ENCODE data around the gene COL5A1.

The COL5A1 gene

DNA sequence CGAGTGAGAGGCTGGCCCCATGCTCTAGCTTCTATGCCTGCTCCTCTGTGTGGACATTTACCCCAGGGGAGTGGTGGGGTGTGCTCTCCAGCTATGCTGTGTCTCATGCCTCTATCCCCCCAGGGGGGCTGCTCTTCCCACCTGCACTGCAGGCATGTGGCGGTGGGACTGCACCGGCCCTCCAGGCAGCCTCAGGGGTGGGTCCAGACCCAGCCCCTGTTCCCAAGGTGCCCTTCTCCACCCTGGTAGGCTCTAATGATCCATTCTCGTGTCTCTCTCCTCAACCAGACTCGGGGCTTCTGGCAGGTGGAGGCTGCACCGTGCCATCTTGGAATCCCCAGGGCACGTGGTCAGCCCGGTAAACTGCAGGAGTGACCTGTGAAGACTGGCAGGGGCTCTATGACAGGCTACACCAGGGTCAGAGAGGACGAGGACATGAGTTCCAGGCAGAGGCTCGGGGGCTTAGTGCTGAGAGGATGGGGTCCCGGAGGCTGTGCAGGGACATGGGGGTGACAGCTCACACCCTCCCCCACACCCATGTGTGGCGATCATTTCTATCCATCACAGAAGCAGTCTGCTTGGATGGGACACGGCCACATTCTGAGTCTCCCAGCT lies 22.7 kb upstream of the COL5A1 start:
- TF ChIP-seq, protein P1, sequence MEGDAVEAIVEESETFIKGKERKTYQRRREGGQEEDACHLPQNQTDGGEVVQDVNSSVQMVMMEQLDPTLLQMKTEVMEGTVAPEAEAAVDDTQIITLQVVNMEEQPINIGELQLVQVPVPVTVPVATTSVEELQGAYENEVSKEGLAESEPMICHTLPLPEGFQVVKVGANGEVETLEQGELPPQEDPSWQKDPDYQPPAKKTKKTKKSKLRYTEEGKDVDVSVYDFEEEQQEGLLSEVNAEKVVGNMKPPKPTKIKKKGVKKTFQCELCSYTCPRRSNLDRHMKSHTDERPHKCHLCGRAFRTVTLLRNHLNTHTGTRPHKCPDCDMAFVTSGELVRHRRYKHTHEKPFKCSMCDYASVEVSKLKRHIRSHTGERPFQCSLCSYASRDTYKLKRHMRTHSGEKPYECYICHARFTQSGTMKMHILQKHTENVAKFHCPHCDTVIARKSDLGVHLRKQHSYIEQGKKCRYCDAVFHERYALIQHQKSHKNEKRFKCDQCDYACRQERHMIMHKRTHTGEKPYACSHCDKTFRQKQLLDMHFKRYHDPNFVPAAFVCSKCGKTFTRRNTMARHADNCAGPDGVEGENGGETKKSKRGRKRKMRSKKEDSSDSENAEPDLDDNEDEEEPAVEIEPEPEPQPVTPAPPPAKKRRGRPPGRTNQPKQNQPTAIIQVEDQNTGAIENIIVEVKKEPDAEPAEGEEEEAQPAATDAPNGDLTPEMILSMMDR (IDR thresholded peaks at IDR 0.05; ENCODE audit: low read depth, low read length), result no peak
- no peak for DNase-seq (ENCODE audit: extremely low read depth, low read depth)

DNA sequence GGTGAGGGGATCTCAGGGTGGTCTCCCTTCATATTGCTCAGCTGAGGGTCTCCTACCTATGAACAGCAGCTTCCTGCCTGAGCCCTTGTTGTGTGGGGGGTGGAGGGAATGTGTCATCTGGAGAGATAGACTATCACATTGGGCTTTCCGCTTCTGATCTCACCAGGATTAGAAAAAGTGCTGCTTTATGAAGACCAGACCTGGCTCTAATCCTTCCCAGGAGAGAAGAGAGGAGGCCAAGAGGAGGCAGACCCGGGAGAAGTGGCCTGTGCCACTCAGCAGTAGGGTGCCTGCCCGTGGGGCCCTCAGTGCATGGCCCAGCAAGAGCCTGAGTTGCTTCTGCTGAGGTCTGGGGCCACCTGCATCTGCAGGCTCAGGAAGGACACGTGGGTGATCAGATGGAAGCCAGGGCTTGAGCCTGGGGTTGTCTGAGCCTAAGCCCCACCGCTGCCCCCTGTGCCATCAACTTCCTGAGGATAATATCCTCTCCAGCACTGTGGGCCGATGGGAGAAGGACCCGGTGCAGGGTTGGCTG lies 22.1 kb upstream of the COL5A1 start:
- no peak for DNase-seq (ENCODE audit: extremely low read depth, low read depth)
- TF ChIP-seq, protein P1 (IDR thresholded peaks at IDR 0.05; ENCODE audit: low read depth, low read length), result no peak

DNA sequence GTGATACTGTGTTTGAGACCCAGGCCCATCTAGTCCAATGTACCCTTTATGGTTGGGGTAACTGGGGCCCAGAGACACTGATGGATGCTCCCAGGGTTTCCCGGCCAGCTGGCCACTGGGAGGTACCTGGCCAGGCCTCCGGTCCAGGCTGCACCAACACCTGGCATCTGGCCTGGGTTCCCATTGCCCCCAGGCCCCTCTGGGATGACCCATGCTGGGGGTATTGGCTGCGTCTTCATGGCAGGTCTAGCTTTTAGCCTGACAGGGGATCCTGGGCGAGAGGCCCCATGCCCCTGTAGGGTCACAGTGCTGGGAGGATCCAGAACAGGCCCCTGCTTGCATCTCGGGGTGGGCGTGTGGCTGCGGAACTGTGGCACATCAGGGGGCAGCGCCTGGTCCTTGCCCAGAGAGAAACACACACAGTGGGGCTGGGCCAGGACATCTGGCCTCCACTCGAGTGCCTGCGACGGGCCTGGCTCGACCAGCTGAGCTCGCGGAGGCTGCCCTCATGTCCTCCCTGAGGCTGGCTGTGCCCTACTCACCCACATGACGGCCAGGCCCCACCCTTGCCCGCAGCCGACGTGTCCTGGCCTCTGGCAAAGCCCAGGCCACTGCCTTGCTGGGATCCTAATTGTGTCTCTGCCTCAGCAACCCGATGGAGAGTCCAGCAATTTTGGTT lies 21.5 kb upstream of the COL5A1 start:
- DNase-seq (ENCODE audit: extremely low read depth, low read depth), result no peak
- TF ChIP-seq, protein P1 (IDR thresholded peaks at IDR 0.05; ENCODE audit: low read depth, low read length), result no peak

DNA sequence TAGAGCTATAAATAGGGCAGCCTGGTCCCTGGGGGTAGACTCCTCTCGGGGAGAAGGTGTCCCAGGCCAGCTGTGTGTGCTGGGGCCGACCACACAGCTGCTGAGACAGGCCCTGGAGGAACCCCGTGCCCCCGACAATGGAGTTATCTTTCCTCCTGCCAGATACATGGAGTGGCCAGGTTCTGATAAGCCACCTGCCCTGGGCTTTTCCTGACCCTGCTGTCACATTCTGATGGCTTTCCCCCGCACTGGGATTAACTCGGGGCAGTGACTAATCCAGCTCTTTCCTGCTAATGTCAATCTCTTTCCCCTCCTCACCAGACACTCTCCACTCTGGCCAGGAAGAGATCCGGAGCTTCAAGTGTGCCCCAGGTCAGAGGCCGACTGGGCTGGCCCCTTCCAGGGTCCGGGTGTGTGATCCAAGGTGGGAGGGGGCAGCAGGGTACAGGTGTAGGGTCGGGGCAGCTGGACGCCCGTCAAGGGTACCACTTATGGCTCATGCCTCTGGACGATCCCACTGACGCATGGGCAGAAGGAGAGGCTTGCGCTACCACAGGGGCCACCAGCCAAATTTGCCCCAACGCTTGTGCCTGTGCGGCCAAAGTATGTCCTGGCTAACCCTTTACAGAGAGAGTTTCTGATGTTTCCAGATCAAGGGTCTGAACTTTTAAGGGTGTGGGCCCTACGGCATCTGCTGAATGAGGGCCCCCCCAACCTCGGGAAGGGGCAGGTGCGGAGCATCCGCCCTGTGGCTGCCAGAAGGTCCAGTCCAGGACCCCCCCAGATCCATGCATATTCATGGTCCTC lies 20.6 kb upstream of the COL5A1 start:
- DNase-seq (ENCODE audit: extremely low read depth, low read depth), result no peak
- TF ChIP-seq, protein P1 (IDR thresholded peaks at IDR 0.05; ENCODE audit: low read depth, low read length), result no peak

DNA sequence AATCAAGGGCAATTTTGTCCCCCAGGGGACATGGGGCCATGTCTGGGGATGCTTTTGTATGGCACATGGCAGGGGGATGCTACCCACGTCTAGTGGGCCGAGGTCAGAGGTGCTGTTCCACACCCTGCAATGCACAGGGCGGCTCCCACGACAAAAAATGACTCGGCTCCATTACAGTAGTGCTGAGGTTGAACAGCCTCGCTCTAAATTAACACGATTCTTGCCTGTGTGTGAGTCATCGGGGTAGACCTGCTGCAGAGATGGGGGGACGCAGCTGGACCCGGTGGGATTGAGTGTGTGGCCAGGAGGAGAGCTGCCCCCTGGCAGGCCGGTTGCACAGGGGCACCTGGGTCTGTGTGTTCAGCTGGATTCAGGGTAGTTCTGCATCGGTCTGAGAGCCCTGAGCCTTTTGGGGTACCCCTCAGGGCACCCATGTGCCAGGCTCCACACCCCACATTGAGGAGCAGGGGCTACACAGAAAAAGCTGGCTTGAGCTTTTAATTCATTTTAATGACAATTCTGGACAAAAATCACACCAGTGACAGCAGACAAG lies 20.0 kb upstream of the COL5A1 start:
- TF ChIP-seq, protein P1 (IDR thresholded peaks at IDR 0.05; ENCODE audit: low read depth, low read length), result no peak
- no peak for DNase-seq (ENCODE audit: extremely low read depth, low read depth)

DNA sequence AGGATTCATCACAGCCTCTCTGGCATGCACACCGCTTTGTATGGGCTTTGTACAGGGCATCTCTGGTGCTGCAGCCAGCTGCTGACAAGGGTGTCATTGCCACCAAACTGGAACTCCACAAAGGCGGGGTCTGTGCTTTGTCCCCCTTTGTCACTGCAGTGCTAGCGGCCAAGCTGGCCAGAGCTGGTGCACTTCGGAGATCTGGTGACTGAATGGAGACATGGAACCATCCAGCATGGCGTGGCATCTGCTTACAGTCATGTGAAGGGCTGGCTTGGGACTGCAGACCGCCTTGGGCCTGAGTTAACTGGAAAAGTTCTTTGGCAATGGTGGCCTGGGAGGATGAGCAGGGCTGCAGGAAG lies 18.7 kb upstream of the COL5A1 start:
- no peak for DNase-seq (ENCODE audit: extremely low read depth, low read depth)
- TF ChIP-seq, protein P1 (IDR thresholded peaks at IDR 0.05; ENCODE audit: low read depth, low read length), result no peak

Measured in AG09319 (cell line).